Right lung (tissue), 5 donors: ENCODE measurements around the gene PLEKHA5. TPM values are rescaled to one million over a fixed set of nuclear protein-coding genes. Genes with fewer than 3 reads are reported as not detected.

ENCODE experiments used
- DNase-seq, 2 donors: peaks; one replicate each; pipeline ENCODE4 v3.0.0-alpha.2; 2013
- polyA plus RNA-seq, 5 donors: library from polyadenylated mRNA; unstranded; fragments of 120-200 nt; gene quantifications; one replicate each; pipeline versions ENCODE4 v1.2.1 to v1.2.3, GENCODE V29; 2013; ENCODE audit warnings: inconsistent platforms in 1 of 5, low replicate concordance in 1 of 5; ENCODE audit not compliant: insufficient read length in 5 of 5, insufficient read depth in 1 of 5

Gene PLEKHA5
- polyA plus RNA-seq, 5 donors, result 25.6 to 45.5 (median 38.3) TPM

GRCh38 chr12:19121449-19122018, 8.0 kb upstream of the PLEKHA5 start:
- DNase-seq, result no peak

GRCh38 chr12:19125325-19125724, 4.2 kb upstream of the PLEKHA5 start:
- DNase-seq, result no peak

GRCh38 chr12:19127270-19127669, 2.3 kb upstream of the PLEKHA5 start:
- DNase-seq, result no peak

GRCh38 chr12:19128485-19128884, 1.0 kb upstream of the PLEKHA5 start:
- peak in 1 of 2 donors; percentile 11 for DNase-seq

GRCh38 chr12:19129122-19129485, 429 bp upstream of the PLEKHA5 start:
- peak; percentile 54 to 65 for DNase-seq

- peak; percentile 63 to 70 for DNase-seq
Measured at GRCh38 chr12:19130224-19131024, 891 bp downstream of the PLEKHA5 start.

- DNase-seq, result no peak
Measured at GRCh38 chr12:19131025-19131444, 1.5 kb downstream of the PLEKHA5 start.

- DNase-seq, result no peak
Measured at GRCh38 chr12:19138551-19138950, 9.0 kb downstream of the PLEKHA5 start.

GRCh38 chr12:19138956-19139355, 9.4 kb downstream of the PLEKHA5 start:
- DNase-seq, result no peak

- DNase-seq, result no peak
Measured at GRCh38 chr12:19139615-19140194, 10.2 kb downstream of the PLEKHA5 start.

- DNase-seq, result no peak
Measured at GRCh38 chr12:19140381-19141236, 11.1 kb downstream of the PLEKHA5 start.

- DNase-seq, result no peak
Measured at GRCh38 chr12:19142499-19142898, 13.0 kb downstream of the PLEKHA5 start.

GRCh38 chr12:19144287-19144686, 14.8 kb downstream of the PLEKHA5 start:
- DNase-seq, result no peak

GRCh38 chr12:19144985-19145384, 15.5 kb downstream of the PLEKHA5 start:
- DNase-seq, result no peak

- DNase-seq, result no peak
Measured at GRCh38 chr12:19148860-19149259, 19.3 kb downstream of the PLEKHA5 start.

- DNase-seq, result no peak
Measured at GRCh38 chr12:19150273-19150900, 20.9 kb downstream of the PLEKHA5 start.

GRCh38 chr12:19151298-19151697, 21.8 kb downstream of the PLEKHA5 start:
- DNase-seq, result no peak

- DNase-seq, result no peak
Measured at GRCh38 chr12:19153396-19153795, 23.9 kb downstream of the PLEKHA5 start.

GRCh38 chr12:19154686-19155085, 25.2 kb downstream of the PLEKHA5 start:
- no peak for DNase-seq

GRCh38 chr12:19155981-19156734, 26.6 kb downstream of the PLEKHA5 start:
- no peak for DNase-seq

GRCh38 chr12:19158923-19159322, 29.4 kb downstream of the PLEKHA5 start:
- DNase-seq, result peak; percentile 23 to 42
